Measurements from ENCODE around the gene ZDHHC24.
A peak's percentile ranks its signal among the peaks of the same experiment; 100 is the strongest.
"Not testable (repeated sequence)": the region's sequence is repeated elsewhere in the genome, so short reads cannot be mapped to it uniquely, and the experiment has no call there.

Gene ZDHHC24

GRCh38 chr11:66545701-66546367 lies at the start of gene ZDHHC24:
ZDHHC24 (minus strand) TSS chr11:66546048; CDS start chr11:66546003, 45 bp downstream.
- DNase-seq, result peak; percentile 73

GRCh38 chr11:66595245-66595904 lies 49.5 kb upstream of the ZDHHC24 start:
- DNase-seq, result no peak

GRCh38 chr11:66593650-66594049 lies 47.8 kb upstream of the ZDHHC24 start:
- DNase-seq, result no peak

GRCh38 chr11:66593303-66593635 lies 47.4 kb upstream of the ZDHHC24 start:
- DNase-seq, result no peak

- peak; percentile 99 for DNase-seq
These were observed 46.8 kb upstream of the ZDHHC24 start, which contains the start of the genes CCDC87 and CCS for GRCh38 chr11:66592457-66593302. CCDC87 (minus strand) TSS chr11:66593063; CDS start chr11:66593015, 48 bp downstream. CCS (plus strand) TSS chr11:66593185; CDS start chr11:66593262, 77 bp downstream.

GRCh38 chr11:66591175-66591574 lies 45.3 kb upstream of the ZDHHC24 start:
- no peak for DNase-seq

GRCh38 chr11:66589996-66590675 lies 44.3 kb upstream of the ZDHHC24 start:
- no peak for DNase-seq

- not testable (repeated sequence) for DNase-seq
These were observed 43.5 kb upstream of the ZDHHC24 start for GRCh38 chr11:66589315-66589714.

- DNase-seq, result no peak
These were observed 40.3 kb upstream of the ZDHHC24 start for GRCh38 chr11:66586136-66586535.

- DNase-seq, result not testable (repeated sequence)
These were observed 39.6 kb upstream of the ZDHHC24 start for GRCh38 chr11:66585447-66585846.

- DNase-seq, result not testable (repeated sequence)
These were observed 36.8 kb upstream of the ZDHHC24 start for GRCh38 chr11:66582565-66583147.

- no peak for DNase-seq
These were observed 35.4 kb upstream of the ZDHHC24 start for GRCh38 chr11:66581261-66581660.

GRCh38 chr11:66580803-66581202 lies 35.0 kb upstream of the ZDHHC24 start:
- no peak for DNase-seq

- peak; percentile 78 for DNase-seq
These were observed 33.3 kb upstream of the ZDHHC24 start for GRCh38 chr11:66579017-66579606.

GRCh38 chr11:66570850-66571180 lies 25.0 kb upstream of the ZDHHC24 start:
- no peak for DNase-seq

GRCh38 chr11:66570079-66570849 lies 24.4 kb upstream of the ZDHHC24 start:
- DNase-seq, result no peak

GRCh38 chr11:66569076-66569475 lies 23.2 kb upstream of the ZDHHC24 start:
- no peak for DNase-seq

- DNase-seq, result peak; percentile 66
These were observed 22.5 kb upstream of the ZDHHC24 start, which contains the start of gene CTSF for GRCh38 chr11:66568124-66568916. CTSF (minus strand) TSS chr11:66568606; CDS start chr11:66568486, 120 bp downstream.

GRCh38 chr11:66567787-66568123 lies 21.9 kb upstream of the ZDHHC24 start:
- no peak for DNase-seq

- no peak for DNase-seq
These were observed 20.4 kb upstream of the ZDHHC24 start for GRCh38 chr11:66566221-66566620.

- no peak for DNase-seq
These were observed 19.1 kb upstream of the ZDHHC24 start for GRCh38 chr11:66564984-66565383.
